ENCODE results near the gene PXDC1.

The PXDC1 gene

DNA sequence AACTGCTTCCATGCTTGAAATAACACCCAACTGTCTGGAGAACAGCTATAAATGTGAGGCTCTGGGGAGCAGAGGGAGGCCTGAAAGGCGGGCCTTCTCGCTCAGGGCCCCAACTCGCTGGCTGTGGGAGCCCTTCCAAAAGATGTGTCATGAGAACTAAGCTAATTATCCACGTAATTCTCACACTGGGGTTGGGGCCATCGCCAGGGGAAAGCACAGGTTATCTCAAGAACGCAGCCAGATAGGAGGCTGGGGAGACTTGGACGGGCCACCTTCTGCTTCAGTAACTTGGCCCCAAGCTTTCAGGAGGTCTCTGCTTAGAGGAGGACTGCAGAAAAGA is 1.6 kb downstream of the PXDC1 start:
- Histone ChIP-seq H3K36me3 (no peaks in the 10 kb centered on the region), H3K9me3 (no peaks in the 10 kb centered on the region), H3K4me1 (no peaks in the 10 kb centered on the region), H3K4me3 (ENCODE audit: low read depth, low read length) (no peak overlapping the region), H3K27me3 (peaks cover 58% of the 10 kb centered on the region)
- no peak for DNase-seq
- TF ChIP-seq, protein P1, sequence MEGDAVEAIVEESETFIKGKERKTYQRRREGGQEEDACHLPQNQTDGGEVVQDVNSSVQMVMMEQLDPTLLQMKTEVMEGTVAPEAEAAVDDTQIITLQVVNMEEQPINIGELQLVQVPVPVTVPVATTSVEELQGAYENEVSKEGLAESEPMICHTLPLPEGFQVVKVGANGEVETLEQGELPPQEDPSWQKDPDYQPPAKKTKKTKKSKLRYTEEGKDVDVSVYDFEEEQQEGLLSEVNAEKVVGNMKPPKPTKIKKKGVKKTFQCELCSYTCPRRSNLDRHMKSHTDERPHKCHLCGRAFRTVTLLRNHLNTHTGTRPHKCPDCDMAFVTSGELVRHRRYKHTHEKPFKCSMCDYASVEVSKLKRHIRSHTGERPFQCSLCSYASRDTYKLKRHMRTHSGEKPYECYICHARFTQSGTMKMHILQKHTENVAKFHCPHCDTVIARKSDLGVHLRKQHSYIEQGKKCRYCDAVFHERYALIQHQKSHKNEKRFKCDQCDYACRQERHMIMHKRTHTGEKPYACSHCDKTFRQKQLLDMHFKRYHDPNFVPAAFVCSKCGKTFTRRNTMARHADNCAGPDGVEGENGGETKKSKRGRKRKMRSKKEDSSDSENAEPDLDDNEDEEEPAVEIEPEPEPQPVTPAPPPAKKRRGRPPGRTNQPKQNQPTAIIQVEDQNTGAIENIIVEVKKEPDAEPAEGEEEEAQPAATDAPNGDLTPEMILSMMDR (IDR thresholded peaks at IDR 0.05; ENCODE audit: low read depth, low read length) = no peak

DNA sequence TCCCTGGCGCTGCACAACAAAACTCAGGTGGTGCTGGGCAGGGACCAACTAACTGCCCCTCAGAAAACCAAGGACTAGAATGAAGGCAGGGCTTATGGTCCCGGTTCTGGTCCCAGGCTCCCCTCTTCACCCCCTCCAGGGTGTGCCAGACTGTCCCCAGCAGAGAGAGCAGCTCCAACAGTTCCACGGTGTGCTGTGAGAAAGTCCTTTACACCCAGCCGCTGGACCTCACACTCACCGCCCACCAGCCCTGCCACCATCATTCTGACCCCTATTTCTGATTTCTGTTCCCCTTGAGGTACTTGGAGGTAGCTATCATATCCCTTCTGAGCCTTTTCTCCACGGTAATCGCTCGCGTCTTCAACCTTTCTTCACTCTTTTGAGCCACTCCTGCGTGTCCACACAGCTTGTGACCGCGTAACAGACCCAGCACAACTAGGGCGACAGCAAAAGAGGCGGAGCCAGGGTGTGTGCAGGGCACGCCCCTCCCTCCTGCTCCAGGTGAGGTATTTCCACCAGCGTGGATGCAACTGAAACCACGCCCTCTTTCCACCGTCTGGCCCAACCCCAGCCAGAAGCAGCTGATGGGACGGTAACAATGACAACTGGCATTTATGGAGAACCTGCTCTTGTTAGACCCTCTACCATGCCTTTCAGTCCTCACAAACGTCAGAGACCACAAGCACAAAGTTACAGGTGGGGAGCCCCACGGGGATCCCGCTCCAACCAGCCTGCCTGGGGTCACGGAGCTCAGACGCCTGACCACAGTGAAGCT is 2.3 kb downstream of the PXDC1 start:
- TF ChIP-seq, protein P1 (IDR thresholded peaks at IDR 0.05; ENCODE audit: low read depth, low read length) = no peak
- Histone ChIP-seq H3K4me1 (no peaks in the 10 kb centered on the region), H3K9me3 (no peaks in the 10 kb centered on the region), H3K27me3 (peaks cover 57% of the 10 kb centered on the region), H3K4me3 (ENCODE audit: low read depth, low read length) (no peak overlapping the region), H3K36me3 (no peaks in the 10 kb centered on the region)
- DNase-seq = no peak

DNA sequence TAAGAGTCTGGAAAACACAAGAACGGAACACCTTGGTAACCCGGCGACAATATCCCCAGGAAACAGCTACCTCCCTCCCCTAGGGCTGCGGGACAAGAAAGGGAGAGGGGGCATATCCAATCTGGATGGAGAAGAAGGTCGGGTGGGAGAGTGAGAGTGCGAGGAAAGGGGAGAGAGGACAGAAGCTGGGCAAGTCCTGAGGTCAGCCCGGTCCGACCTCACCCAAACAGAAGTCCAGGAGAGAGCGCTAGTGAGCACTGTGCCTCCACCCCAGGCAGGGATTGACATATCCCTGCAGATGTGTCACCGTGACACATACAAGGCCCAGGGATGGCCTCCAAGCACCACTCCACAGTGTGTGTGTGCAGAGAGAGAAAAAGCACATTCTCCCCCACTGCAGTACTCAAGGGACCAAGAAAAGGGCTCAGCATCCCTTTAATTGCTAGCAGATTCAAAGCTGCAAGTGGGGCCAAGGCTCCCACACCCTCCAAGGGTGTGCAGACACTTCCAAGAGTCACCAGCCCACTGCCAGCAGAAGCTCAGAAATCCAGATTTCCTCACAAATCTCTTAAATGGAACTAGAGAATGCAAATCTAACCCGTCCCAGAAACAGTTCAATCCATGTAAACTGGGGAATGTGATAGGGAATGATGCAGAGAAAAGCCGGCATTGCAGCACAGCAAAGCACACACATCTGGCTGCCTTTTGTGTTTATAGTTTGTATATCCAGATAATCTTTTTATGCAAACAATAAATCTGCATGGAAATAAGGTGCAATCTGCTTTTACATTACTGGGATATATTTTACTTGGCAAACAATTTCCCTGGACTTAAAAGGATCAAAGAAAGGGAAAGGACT is 3.1 kb downstream of the PXDC1 start:
- TF ChIP-seq, protein P1 (IDR thresholded peaks at IDR 0.05; ENCODE audit: low read depth, low read length) = peak; percentile 81
- DNase-seq = peak; percentile 77
- Histone ChIP-seq H3K27me3 (peaks cover 52% of the 10 kb centered on the region), H3K36me3 (no peaks in the 10 kb centered on the region), H3K9me3 (no peaks in the 10 kb centered on the region), H3K4me1 (no peaks in the 10 kb centered on the region), H3K4me3 (ENCODE audit: low read depth, low read length) (no peak overlapping the region)

DNA sequence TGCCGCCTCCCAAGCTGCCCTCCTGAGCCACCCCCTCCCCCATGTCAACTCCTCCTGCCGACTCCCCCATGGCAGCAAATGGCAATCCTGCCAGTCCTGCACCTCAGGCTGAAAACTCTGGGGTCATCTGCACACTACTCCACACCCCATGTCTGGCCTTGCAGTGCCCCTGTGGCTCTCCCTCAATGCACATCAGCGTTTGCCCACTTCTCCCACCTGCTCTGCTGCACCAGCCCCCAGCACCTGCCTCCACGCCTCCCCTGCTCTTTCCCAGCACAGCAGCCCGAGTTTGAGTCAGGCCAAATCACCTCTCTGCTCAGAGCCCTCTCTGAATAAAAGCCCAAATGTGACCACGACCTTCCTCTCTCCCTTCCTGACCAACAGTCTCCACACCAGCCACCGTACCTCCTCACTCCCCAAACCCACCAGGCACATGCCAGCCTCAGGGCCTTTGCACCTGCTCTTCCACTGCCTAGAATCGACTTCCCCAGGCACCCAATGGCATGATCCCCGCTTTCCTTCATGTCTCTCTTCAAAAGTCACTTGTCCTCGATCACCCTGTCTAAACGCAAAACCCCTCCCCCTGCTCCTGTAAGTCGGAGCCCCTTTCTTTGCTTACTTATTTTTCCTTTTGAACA is 4.3 kb downstream of the PXDC1 start:
- no peak for DNase-seq
- peaks cover 41% of the 10 kb centered on the region for H3K27me3 ChIP-seq
- H3K36me3 ChIP-seq = no peaks in the 10 kb centered on the region
- peaks cover 2% of the 10 kb centered on the region; the same call in 1 of the 2 replicates for H3K4me1 ChIP-seq
- H3K4me3 ChIP-seq (ENCODE audit: low read depth, low read length) = no peak overlapping the region
- H3K9me3 ChIP-seq = no peaks in the 10 kb centered on the region
- TF ChIP-seq, protein P1 (IDR thresholded peaks at IDR 0.05; ENCODE audit: low read depth, low read length) = no peak

DNA sequence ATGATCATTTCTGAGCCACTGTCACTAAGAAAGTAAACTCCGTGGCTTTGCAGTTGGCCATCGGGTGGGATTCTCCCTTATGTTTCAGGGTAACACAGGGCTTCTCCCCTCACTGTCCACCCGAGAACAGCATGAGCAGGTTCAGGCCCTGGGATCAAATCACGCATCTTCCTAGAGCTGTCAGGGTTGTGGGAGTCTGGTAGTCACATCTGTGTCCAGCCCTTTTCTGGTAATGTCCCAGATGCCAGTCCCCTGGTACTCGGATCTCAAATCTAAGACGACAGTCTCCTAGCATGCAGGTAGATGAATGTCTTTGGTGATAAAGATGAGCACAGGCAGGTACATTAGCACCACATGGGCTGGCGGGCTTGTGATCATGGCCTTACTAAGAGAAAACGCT is 4.8 kb downstream of the PXDC1 start:
- no peaks in the 10 kb centered on the region for H3K36me3 ChIP-seq
- H3K4me3 ChIP-seq (ENCODE audit: low read depth, low read length) = no peak overlapping the region
- peaks cover 2% of the 10 kb centered on the region; the same call in 1 of the 2 replicates for H3K4me1 ChIP-seq
- TF ChIP-seq, protein P1 (IDR thresholded peaks at IDR 0.05; ENCODE audit: low read depth, low read length) = no peak
- H3K27me3 ChIP-seq = peaks cover 41% of the 10 kb centered on the region
- no peaks in the 10 kb centered on the region for H3K9me3 ChIP-seq
- DNase-seq = no peak

Data from BE2C (cell line).